IPS-11a (cell line): ENCODE measurements around the gene ADK.

ENCODE experiments used
- H3K4me3 ChIP-seq: one replicate; pipeline ENCODE4 v1.5.1; 2013; ENCODE audit warnings: low read depth, low read length, control low read depth

Gene ADK

DNA sequence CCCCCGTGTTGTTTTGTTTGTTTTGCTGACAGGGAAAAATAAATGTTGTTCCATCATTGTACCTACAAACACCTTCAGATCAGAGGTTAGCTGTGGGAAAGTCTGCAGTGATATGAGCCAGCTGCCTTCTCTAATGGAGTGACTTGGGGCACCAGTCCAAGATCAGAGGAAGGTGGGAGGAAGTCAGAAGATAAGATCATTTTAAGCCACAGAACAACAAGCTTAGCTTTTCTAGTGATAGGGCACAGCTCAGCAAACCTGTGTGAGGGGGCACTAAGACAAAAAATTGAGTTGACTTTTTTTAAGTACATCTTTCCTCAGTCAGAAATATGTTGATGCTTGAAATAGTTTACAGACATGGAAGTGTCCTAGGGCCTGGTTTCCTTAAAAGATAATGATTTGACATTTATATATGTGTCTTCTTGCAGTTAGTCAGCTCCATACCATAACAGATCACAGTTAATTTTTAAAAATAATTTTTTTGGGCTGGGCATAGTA, 435.1 kb downstream of the ADK start:
- no peak overlapping the region for H3K4me3 ChIP-seq

- H3K4me3 ChIP-seq: no peak overlapping the region
These were observed 436.3 kb downstream of the ADK start for GRCh38 chr10:74587109-74587854.

GRCh38 chr10:74589226-74589673, 438.2 kb downstream of the ADK start:
- no peak overlapping the region for H3K4me3 ChIP-seq

GRCh38 chr10:74589851-74590250, 438.8 kb downstream of the ADK start:
- no peak overlapping the region for H3K4me3 ChIP-seq

- H3K4me3 ChIP-seq: no peak overlapping the region
These were observed 442.4 kb downstream of the ADK start for GRCh38 chr10:74593470-74593869.

GRCh38 chr10:74596713-74597112, 445.7 kb downstream of the ADK start:
- no peak overlapping the region for H3K4me3 ChIP-seq

GRCh38 chr10:74598891-74599566, 448.0 kb downstream of the ADK start:
- no peak overlapping the region for H3K4me3 ChIP-seq

DNA sequence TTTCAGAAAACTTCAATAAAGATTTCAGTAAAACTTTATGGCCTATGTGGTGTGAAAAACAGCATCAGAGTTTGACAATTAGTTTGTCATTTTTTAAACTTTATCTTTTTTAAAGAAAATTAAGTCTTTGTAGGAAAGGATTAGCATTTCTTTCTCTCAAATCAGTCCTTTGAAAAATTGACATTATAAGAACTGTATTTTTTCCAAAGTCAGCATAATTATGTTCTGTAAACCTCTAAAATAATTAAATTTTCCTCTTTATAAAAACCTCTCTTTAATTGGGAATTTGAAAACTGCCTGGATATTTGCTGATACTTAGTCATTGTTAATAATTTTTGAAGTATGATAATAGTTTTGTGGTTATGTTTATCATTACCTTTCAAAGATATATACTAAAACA, 448.7 kb downstream of the ADK start:
- H3K4me3 ChIP-seq: no peak overlapping the region

DNA sequence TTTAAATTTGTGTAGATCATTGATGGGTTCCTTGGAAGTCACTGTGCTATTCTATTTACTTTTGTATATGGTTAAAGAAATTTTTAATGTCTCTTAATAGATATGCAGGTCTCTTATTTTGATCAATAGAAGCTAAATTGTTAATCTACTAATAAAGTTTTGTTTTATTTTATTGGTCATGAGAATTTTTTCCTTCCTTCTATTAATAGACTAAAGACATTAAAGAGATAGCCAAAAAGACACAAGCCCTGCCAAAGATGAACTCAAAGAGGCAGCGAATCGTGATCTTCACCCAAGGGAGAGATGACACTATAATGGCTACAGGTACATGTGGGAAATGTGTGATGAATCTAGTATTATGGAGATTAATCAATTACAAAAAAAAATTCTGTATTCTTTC, 449.1 kb downstream of the ADK start:
- no peak overlapping the region for H3K4me3 ChIP-seq

DNA sequence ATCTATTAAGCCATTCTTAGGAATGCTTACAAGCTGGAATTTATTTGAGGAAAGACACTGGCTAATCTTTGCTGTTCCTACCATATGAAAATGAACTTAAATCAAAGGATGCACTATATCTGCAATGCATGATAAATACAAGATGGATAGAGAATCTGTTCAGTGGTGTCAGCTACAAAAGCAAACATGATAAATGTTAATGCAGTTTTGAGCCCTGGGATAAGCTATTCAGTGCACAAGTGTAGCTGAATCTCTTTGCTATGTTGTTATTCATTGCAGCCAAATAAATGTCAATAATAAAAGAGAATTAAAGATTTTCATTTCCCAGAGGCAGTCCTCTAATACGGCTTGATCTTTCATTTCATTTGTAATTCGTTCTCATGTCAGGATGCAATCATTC, 451.6 kb downstream of the ADK start:
- no peak overlapping the region for H3K4me3 ChIP-seq

DNA sequence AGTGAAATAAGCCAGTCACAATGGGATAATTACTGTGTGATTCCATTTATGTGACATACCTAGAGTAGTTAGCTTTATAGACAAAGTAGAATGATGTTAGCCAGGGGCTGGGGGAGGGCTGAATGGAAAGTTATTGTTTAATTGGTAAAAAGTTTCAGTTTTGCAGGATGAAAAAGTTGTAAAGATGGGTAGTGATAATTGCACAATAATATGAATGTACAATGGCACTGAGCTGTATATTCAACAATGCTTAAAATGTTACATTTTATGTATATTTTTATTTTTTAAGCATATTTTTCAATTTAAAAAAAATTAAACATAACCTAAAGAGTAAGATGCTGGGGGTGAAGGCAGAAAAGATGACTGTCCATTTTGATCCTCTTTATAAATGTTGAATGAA, 459.3 kb downstream of the ADK start:
- H3K4me3 ChIP-seq: no peak overlapping the region

GRCh38 chr10:74612195-74612594, 461.2 kb downstream of the ADK start:
- no peak overlapping the region for H3K4me3 ChIP-seq

DNA sequence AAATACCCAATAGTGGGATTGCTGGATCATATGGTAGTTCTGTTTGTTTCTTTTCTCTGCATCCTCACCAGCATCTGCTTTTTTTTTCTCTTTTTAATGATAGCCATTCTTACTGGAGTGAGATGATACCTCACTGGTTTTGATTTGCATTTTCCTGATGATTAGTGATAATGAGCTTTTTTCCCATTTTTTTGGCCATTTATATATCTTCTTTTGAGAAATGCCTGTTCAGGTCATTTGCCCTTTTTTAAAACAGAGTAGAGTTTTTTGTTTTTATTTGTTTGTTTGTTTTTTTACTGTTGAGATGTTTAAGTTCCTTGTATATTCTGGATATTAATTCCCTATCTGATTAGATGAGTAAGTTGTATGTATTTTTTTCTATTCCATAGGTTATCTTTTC, 469.6 kb downstream of the ADK start:
- H3K4me3 ChIP-seq: no peak overlapping the region

DNA sequence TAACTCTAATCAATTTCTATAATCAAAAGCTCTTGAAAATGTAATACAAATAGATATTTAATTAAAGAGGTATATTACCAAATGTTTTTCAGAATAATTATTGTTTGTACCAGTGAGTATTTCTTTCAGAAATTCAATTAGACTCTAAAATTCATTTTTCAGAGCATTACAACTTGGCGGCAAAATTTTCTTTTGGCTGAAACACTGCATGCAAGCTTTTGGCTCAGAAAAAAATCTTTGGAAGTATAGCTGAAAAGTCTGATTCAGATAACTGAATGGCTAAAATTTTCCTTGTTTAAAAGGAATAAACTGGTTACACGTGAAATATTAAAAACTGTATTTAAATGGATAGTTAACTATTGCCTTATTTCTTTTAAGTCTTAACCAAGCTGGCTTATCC, 472.8 kb downstream of the ADK start:
- H3K4me3 ChIP-seq: no peak overlapping the region

DNA sequence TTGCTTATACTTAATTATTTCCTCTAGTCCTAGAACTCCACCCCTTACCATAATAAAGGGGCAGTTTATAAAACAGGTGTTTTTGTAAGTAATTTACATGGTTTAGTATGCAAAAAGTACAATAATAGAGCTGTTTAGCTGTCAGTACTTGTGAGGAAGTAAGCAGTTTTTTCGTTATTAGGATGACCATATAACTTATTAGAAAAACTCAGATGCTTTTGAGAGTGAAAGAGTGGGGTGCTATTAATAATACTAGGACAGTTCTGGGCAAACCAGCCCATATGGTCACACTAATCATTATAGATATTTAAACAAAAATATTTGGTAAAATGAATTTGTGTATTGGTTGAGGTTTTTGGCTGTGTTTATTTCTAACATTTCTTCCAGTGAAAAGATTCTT, 473.5 kb downstream of the ADK start:
- H3K4me3 ChIP-seq: no peak overlapping the region

- H3K4me3 ChIP-seq: no peak overlapping the region
These were observed 477.1 kb downstream of the ADK start for GRCh38 chr10:74628136-74628535.

GRCh38 chr10:74634995-74635536, 484.0 kb downstream of the ADK start:
- no peak overlapping the region for H3K4me3 ChIP-seq

DNA sequence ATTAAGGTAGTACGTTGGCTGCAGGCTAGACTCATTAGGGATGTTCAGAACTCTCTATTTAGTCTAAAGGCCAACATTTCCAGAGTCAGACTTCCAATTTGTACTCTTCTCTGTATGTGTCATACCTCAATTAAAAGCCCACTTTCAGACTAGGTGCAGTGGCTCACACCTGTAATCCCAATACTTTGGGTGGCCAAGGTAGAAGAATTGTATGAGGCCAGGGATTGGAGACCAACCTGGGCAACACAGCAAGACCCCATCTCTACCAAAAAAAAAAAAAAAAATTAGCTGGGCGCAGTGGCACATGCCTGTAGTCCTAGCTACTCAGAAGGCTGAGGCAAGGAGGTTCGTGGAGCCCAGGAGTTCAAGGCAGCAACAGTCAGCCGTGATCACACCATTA, 484.6 kb downstream of the ADK start:
- H3K4me3 ChIP-seq: no peak overlapping the region

GRCh38 chr10:74637685-74638084, 486.7 kb downstream of the ADK start:
- no peak overlapping the region for H3K4me3 ChIP-seq

- H3K4me3 ChIP-seq: no peak overlapping the region
These were observed 489.3 kb downstream of the ADK start for GRCh38 chr10:74640134-74640921.

DNA sequence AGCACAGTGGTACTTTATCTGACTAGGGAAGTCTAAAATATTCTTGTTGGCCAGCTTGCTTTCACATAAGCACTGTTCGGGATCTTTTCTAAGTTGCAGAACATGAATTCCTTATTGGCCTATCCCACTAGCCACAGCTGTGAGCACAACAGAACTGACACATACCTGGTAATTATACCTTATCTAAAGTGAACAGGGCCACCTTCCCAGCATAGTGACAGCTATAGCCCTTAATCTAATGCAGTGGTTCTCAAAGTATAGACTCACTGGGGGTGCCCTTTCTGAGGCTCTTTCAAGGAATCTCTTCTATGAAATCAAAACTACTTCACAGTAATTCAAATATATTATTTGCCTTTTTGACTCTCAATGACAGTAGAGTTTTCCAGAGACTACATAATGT, 490.6 kb downstream of the ADK start:
- no peak overlapping the region for H3K4me3 ChIP-seq
